Inferior parietal cortex (tissue), 1 donor: Measurements from ENCODE around the gene TRNAU1AP.
"Not testable (repeated sequence)": the region's sequence is repeated elsewhere in the genome, so short reads cannot be mapped to it uniquely, and the experiment has no call there.

ENCODE experiments used
- DNase-seq: peaks from one replicate; pipeline ENCODE4 v3.0.0-alpha.2; 2016; ENCODE audit errors: extremely low spot score

The TRNAU1AP gene

DNA sequence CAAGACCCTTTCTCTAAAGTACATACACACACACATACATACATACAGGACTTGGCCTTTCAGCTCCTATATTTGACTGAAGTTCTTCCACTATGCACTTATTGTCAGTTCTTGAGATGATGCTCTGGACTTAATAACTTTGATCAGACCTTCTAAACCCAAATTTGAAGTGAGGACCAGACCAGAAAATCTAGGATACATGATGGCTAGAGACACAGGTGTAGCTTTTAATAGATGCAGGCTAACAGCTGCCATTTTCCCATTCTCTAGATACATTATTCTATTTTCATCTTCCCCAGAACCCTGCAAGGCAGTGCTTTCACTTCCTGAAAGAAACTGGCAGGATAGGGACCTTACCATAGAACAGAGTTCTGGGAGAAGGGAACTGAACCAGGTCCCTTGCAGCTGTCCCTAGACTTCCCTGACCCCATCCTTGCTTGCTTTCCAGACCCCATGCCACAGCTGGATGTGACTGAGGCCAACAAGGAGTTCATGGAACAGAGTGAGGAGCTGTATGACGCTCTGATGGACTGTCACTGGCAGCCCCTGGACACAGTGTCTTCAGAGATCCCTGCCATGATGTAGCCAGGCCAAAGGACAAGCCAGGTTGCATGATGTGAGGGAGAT is 24.3 kb downstream of the TRNAU1AP start:
- DNase-seq: no peak

- no peak for DNase-seq
These were observed 25.1 kb downstream of the TRNAU1AP start for GRCh38 chr1:28577738-28578536.

DNA sequence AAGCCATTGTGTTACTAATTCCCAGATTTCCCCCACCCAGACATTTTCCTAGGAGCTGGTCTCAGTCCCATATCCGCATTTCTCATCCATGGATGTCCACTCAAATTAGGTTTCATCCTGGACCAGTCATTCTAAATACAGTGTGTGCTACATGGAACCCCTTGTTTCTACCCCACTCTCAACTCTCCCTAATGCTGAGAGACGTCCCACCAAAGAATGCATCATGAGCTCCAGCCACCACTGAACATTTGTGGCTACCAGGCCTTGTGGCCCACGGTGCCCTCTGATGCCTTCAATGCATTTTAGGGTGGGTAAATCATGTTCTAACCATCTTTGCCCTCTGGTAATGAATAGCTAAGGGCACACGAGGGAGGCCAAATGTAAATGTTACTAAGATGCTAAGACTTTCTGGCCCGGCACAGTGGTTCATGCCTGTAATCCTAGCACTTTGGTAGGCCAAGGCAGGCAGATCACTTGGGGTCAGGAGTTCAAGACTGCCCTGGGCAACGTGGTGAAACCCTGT is 25.9 kb downstream of the TRNAU1AP start:
- DNase-seq: no peak

- DNase-seq: no peak
These were observed 26.5 kb downstream of the TRNAU1AP start for GRCh38 chr1:28579401-28579800.

DNA sequence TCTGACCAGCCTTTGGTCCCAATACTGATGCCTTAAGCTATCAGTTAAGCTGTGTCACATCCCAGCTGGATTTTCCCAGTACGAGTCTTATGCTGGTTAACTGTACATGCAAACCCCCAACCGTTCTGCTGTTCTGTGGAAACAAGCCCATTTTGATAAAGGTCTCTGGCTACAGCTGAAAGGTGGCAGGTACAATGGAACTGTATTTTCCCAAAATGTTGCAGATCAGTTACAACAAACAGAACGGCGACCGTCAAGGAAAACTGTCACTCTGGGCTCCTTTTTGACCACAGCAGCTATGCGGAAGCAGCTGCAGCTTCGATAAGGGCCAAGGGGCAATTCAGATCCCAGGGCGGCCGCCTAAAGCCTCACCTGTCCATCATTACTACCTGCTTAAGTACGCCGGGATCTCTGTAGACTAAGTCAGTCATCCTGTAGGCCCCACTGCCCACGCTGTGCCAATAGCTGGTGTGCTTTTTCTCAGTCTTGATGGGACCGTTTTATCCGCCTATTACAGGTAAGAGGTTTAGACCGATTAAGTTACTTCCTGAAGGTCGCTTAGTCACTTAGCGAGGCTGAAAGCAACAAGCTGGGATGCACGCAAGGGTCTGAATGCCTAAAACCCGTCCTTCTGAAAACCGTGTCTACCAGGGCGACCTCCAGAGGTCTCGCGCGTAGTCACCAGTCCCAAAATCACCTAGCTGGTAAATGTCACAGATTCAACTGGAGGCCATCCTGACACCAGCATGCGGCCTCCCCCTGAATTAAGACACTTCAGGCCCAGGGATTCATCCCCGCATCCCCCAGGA is 28.0 kb downstream of the TRNAU1AP start:
- peak; percentile 36 for DNase-seq

DNA sequence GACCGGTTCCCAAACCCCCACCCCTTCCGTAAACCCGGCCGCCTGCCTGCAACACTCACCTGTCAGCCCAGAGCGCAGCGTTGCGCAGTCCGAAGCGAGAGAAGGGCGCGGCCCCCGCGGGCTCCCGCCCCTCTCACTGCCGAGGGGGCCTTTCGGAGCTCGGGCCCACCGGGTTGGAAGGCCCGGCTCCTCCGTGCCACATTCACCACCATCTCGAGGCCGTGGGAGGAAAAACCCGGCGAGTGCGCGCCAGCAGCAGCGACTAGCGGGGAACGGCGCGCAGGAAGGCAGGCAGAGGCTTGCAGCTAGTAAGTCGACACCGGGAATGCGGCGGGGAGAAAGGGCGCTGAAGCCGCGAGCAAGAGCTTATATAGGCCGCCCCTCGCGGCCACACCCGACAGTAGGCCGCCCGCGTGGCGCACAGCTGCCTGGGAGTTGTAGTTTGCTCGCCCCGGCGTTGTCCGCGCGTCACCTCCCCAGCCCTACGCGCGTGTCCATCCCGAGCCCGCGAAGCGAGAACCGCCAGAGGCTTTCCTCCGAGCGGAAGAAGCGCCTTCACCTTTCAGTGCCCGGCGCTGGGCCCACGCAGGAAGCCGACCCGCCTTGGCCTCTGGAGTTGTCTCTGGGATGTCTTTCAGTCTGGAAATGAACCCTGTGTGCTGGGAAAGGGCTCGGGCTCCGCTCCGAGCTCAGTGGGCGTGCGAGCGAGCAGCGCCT is 28.8 kb downstream of the TRNAU1AP start:
- peak; percentile 96 for DNase-seq

- no peak for DNase-seq
These were observed 29.3 kb downstream of the TRNAU1AP start for GRCh38 chr1:28582248-28582615.

GRCh38 chr1:28586585-28587391 is 33.9 kb downstream of the TRNAU1AP start:
- not testable (repeated sequence) for DNase-seq

GRCh38 chr1:28591708-28592320 is 38.9 kb downstream of the TRNAU1AP start, which contains the start of gene RAB42:
TSS of gene RAB42 (plus strand) at chr1:28592265. CDS start at chr1:28592512, 247 bp downstream.
- DNase-seq: no peak

- no peak for DNase-seq
These were observed 39.6 kb downstream of the TRNAU1AP start for GRCh38 chr1:28592321-28593071.

GRCh38 chr1:28593988-28594356 is 41.1 kb downstream of the TRNAU1AP start:
- not testable (repeated sequence) for DNase-seq

- DNase-seq: not testable (repeated sequence)
These were observed 42.0 kb downstream of the TRNAU1AP start for GRCh38 chr1:28594686-28595411.

GRCh38 chr1:28595412-28596191 is 42.7 kb downstream of the TRNAU1AP start:
- DNase-seq: no peak

DNA sequence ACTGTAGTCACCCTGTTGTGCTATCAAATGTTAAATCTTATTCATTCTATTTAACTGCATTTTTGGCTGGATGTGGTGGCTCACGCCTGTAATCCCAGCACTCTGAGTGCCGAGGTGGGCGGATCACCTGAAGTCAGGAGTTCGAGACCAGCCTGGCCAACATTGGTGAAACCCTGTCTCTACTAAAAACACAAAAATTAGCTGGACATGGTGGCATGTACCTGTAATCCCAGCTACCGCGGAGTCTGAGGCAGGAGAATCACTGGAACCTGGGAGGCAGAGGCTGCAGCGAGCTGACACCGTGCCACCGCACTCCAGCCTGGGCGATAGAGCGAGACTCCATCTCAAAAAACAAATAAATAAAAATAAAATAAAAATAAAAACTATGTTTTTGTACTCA is 43.4 kb downstream of the TRNAU1AP start:
- not testable (repeated sequence) for DNase-seq

DNA sequence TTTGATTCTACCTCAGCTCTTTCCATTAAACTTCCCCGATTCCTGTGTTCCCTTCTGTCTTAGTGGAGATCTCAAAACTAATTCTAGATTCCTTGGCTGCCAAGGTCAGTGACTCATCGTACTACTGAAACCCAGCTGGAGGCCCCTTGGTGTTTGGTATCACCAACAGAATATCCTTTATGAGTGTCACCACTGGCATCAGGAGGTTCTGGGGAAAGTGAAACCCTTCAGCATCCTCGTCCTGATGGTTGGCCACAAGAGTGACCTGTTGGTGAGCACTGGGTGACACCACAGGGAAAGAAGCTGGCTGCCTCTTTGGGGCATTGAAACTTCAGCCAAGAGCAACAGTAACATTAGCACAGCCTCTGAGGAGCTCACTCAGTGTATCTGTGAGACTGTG is 48.8 kb downstream of the TRNAU1AP start:
- no peak for DNase-seq

DNA sequence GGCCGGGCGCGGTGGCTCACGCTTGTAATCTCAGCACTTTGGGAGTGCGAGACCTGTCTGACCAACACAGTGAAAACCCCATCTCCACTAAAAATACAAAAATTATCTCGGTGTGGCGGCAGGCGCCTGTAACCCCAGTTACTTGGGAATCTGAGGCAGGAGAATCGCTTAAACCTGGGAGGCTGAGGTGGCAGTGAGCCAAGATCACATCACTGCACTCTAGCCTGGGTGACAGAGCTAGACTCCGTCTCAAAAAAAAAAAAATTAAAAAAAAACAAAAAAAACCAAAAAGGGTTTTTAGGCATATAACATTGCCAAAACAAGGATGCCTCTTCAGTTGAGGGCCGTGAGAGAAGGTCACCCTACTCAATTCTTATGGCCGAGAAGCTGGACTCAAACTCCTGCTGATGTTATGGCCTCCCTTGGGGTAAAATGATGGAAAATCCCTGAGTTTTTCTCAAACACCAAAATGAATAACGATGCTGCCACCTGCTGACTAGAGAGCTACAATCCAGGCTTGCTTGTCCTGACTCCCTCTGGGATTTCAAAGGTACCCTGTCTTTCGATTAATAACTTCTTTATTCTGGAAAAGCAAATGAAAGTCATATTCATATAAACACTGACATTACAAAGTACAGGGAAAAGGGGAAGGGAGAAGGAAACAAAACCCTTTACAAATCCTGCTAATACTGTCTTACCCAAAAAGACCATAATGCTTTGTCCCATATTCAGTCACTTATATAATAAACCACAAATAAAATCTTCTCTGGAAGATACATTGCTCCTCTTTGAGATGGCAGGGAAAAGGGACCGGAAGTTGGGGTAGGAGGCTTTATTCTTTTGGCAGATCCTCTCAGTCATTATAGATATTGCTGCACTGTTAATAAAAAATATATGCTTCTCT is 49.9 kb downstream of the TRNAU1AP start:
- DNase-seq: peak; percentile 94

- no peak for DNase-seq
These were observed 51.5 kb downstream of the TRNAU1AP start for GRCh38 chr1:28604411-28604810.
